Colonic mucosa (tissue), 4 donors: ENCODE results near the gene STON2. TPM values are rescaled to one million over a fixed set of nuclear protein-coding genes. Genes with fewer than 3 reads are reported as not detected.

Source experiments
- DNase-seq: peaks from one replicate; pipeline ENCODE4 v3.0.0-alpha.2; 2020
- H3K27ac ChIP-seq: fragments of 200-600 bp; one replicate; pipeline ENCODE4 v1.8.0; 2021
- H3K27me3 ChIP-seq: fragments of 200-600 bp; one replicate; pipeline ENCODE4 v1.8.0; 2021
- H3K36me3 ChIP-seq: fragments of 200-600 bp; one replicate; pipeline ENCODE4 v1.8.0; 2021
- H3K4me1 ChIP-seq: fragments of 200-600 bp; one replicate; pipeline ENCODE4 v1.8.0; 2021; ENCODE audit warnings: mild to moderate bottlenecking
- H3K4me3 ChIP-seq: fragments of 200-600 bp; one replicate; pipeline ENCODE4 v1.8.0; 2021
- H3K9ac ChIP-seq, 2 donors: one replicate each; pipeline ENCODE4 v1.7.0; 2013; ENCODE audit warnings: control low read depth in 2 of 2, low read depth in 2 of 2, low read length in 2 of 2
- H3K9me3 ChIP-seq: fragments of 200-600 bp; one replicate; pipeline ENCODE4 v1.8.0; 2021
- intact Hi-C: fragments of 100-400 bp; cut with DNase I; formaldehyde crosslinking; loops from one replicate; pipeline ENCODE4 v1.14.1; 2022
- total RNA-seq, 2 donors: library from RNA; stranded (reverse); fragmentation: NEBNext Ultra II Directional in 1 of 2; extraction: Animal tissue kit (Norgen Biotek cat#: 25700) in 1 of 2; gene quantifications; one replicate each; pipeline ENCODE4 v1.2.1, GENCODE V29; 2021
- TF ChIP-seq, protein P1 (sequence below): fragments of 200-600 bp; IDR thresholded peaks from one replicate; pipeline ENCODE4 v1.8.0; 2022; ENCODE audit warnings: antibody characterized with exemption, mild to moderate bottlenecking
- donor health status: healthy.
- donor health status: DM: no; HTN: no; CAD: no.
- donor health status: DM: no; HTN: no; CAD: no.

Gene STON2
- total RNA-seq, 2 donors from 2014 or later, result 12.7 to 15.1 TPM

DNA sequence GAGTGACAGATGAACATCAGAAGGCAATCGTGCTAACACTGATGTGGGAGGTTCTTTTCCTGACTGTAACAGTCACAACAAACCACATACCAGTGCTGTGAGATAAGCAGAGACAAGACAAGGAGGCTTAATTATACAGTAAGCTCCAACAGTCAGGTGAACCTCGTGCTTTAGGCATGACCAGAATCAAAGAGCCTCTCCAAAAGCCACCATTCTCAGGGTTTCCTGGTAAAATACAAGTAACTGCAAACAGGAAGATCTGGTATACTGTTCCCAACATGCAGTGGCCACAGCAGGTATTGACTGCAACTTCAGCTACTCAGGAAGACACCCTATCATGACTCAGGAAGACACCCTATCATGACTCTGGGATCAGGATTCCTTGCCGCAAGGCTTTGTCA is 132.1 kb downstream of the STON2 start:
- intact Hi-C loops, result no loop called here

DNA sequence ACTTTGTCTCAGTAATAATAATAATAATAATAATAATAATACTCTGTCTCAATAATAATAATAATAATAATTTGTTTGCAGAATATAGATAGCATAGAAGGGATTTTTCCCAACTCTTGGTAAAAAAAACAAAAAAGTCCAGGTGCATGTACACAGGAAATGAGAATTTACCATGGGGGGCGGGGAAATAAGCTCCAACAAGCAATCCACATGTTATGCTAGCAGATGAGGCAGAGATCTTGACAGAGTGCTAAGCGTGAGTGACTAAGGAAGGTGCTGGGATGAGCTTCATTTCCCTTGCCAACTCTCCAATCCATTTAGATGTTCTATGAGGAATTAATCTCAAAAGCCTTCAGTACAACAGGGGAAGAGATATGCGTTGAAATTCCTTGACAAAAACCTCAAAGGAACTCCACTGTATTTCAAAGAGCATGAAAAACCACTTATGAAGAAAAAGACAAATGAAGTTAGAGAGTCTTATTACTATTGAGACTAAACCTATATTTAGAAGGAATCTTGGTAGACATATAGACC is 134.4 kb downstream of the STON2 start:
- TF ChIP-seq, protein P1, sequence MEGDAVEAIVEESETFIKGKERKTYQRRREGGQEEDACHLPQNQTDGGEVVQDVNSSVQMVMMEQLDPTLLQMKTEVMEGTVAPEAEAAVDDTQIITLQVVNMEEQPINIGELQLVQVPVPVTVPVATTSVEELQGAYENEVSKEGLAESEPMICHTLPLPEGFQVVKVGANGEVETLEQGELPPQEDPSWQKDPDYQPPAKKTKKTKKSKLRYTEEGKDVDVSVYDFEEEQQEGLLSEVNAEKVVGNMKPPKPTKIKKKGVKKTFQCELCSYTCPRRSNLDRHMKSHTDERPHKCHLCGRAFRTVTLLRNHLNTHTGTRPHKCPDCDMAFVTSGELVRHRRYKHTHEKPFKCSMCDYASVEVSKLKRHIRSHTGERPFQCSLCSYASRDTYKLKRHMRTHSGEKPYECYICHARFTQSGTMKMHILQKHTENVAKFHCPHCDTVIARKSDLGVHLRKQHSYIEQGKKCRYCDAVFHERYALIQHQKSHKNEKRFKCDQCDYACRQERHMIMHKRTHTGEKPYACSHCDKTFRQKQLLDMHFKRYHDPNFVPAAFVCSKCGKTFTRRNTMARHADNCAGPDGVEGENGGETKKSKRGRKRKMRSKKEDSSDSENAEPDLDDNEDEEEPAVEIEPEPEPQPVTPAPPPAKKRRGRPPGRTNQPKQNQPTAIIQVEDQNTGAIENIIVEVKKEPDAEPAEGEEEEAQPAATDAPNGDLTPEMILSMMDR, result no peak
- intact Hi-C loops, result no loop called here

More for the DNA sequence above, 132.1 kb downstream of the STON2 start:
- Histone ChIP-seq H3K4me3 (no peak overlapping the region), H3K27ac (no peak overlapping the region), H3K4me1 (no peaks in the 10 kb centered on the region), H3K9ac (no peak overlapping the region), H3K9me3 (no peaks in the 10 kb centered on the region), H3K36me3 (no peaks in the 10 kb centered on the region), H3K27me3 (no peaks in the 10 kb centered on the region)
- TF ChIP-seq, protein P1, result no peak
- no peak for DNase-seq

DNA sequence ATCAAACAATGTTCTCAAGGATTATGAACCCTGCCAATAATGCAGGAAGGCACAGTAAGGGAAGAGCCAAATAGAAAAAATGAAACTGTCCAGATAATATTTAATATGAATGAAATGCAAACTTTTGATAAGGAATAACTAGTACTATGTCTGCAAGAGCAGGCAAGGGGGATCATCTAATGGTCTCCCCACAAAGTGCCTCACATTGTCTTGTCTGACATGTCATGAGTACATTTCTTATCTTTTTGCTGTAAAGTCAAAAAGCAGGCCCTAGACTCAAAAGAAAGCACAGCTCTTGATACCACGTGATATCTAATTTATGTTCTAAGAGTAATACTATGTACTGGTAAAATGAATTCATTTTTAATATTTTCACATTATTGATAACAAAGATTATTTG is 135.5 kb downstream of the STON2 start:
- Histone ChIP-seq H3K27ac (no peak overlapping the region), H3K4me1 (no peaks in the 10 kb centered on the region), H3K9ac (no peak overlapping the region), H3K9me3 (no peaks in the 10 kb centered on the region), H3K4me3 (no peak overlapping the region), H3K27me3 (no peaks in the 10 kb centered on the region), H3K36me3 (no peaks in the 10 kb centered on the region)
- intact Hi-C loops, result no loop called here
- TF ChIP-seq, protein P1, result no peak
- DNase-seq, result no peak

More for the DNA sequence above, 134.4 kb downstream of the STON2 start:
- no peaks in the 10 kb centered on the region for H3K27me3 ChIP-seq
- H3K27ac ChIP-seq, result no peak overlapping the region
- no peaks in the 10 kb centered on the region for H3K36me3 ChIP-seq
- H3K9ac ChIP-seq, result no peak overlapping the region
- H3K4me3 ChIP-seq, result no peak overlapping the region
- no peak for DNase-seq
- H3K9me3 ChIP-seq, result no peaks in the 10 kb centered on the region
- no peaks in the 10 kb centered on the region for H3K4me1 ChIP-seq

DNA sequence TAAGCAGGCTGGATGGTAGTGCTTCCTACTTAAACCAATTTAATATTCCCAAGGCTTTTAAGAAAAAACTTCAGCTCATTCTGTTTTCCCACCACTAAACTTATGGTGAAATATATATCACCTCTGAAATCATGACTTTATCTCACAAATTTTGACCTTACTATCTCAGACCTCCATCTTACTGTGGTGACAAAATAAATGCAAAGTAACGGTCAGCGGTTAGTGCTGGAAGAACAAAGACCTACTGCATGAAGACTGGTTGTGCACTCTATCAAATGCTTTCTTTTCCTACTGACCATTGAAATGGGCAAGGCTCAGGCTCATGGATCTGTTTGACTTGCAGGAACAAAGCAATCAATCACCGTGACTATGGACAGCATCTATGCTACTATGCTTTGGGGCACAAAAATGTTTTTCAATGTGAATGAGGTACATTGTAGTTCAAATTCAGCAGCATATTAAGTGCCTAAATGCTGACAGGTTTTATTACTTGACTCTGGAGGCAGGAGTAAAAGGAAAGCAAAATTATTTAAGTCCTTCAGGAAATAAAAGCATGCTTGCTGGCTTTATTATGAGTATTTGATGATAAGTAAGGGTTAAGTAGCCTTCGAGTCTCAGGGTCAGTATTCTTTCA is 136.2 kb downstream of the STON2 start:
- no peak for DNase-seq
- Histone ChIP-seq H3K4me1 (no peaks in the 10 kb centered on the region), H3K9ac (no peak overlapping the region), H3K9me3 (no peaks in the 10 kb centered on the region), H3K4me3 (no peak overlapping the region), H3K36me3 (no peaks in the 10 kb centered on the region), H3K27me3 (no peaks in the 10 kb centered on the region), H3K27ac (no peak overlapping the region)
- TF ChIP-seq, protein P1, result no peak
- intact Hi-C loops, result no loop called here

DNA sequence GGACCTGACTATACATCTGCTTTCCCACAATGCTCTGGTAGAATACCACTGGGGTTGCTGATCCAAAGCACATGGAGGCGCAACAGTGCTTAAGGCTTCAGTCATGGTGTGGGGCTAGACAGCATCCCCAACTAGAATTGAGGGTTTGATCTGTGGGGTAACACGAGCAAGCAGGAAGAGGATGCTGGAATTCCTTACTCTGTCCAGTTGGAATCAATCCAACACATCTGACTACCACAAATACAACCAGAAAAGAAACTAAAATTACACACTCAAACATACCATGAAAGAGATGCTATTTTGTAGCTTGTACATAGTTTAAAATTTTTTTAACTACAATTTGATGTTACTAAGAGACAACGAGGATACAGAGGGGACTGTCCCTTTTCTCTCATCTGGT is 138.9 kb downstream of the STON2 start:
- H3K27ac ChIP-seq, result no peak overlapping the region
- no peak overlapping the region for H3K4me3 ChIP-seq
- no peaks in the 10 kb centered on the region for H3K9me3 ChIP-seq
- H3K4me1 ChIP-seq, result no peaks in the 10 kb centered on the region
- intact Hi-C loops, result no loop called here
- H3K36me3 ChIP-seq, result no peaks in the 10 kb centered on the region
- TF ChIP-seq, protein P1, result no peak
- no peaks in the 10 kb centered on the region for H3K27me3 ChIP-seq
- DNase-seq, result no peak
- H3K9ac ChIP-seq, result no peak overlapping the region
